ENCODE data around the gene DSTYK.
"Not testable (repeated sequence)": the region's sequence is repeated elsewhere in the genome, so short reads cannot be mapped to it uniquely, and the experiment has no call there.

Gene DSTYK

DNA sequence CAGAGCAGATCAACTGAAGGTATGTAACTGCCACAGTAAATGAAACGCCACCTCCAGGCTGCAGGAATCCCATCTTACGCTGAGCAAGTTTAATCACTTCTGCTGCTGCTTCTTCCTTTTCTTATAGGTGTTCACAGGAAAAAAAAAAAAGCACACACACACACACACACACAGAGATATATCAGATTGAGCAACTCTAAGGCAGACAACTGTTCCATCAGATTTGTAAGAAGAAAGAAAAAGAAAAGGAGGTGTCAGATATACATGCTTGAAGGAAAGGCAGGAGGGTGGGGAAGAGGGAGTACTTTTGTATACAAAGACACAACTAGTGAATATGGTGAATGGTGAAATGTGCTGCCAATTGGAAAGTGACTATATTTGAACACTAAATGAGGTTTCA lies 28.6 kb downstream of the DSTYK start:
- Histone ChIP-seq H3K4me1 (ENCODE audit: control insufficient read depth, insufficient read depth, low read depth, low read length) (peaks cover 5% of the 10 kb centered on the region), H3K18ac (ENCODE audit: low read depth in 1 of 2, low read length in 2 of 2) (no peak overlapping the region), H3K4ac (ENCODE audit: low read depth in 1 of 2, low read length in 2 of 2) (no peak overlapping the region), H3K4me3 (ENCODE audit: insufficient read depth in 1 of 2, low read depth in 1 of 2, low read length in 2 of 2) (no peak overlapping the region), H4K91ac (ENCODE audit: low read length) (no peak overlapping the region), H3K14ac (ENCODE audit: low read length in 2 of 2) (no peak overlapping the region), H3K27ac (ENCODE audit: low read length, poor library complexity, severe bottlenecking) (no peak overlapping the region), H3K9ac (ENCODE audit: low read length) (no peak overlapping the region), H2BK5ac (ENCODE audit: low read depth, low read length, poor library complexity, severe bottlenecking) (no peak overlapping the region), H2BK12ac (ENCODE audit: low read length in 2 of 2) (no peak overlapping the region), H3K9me3 (ENCODE audit: control insufficient read depth, low read length) (no peaks in the 10 kb centered on the region), H3K36me3 (ENCODE audit: control insufficient read depth in 1 of 2, insufficient read depth in 2 of 2, low read depth in 1 of 2, low read length in 2 of 2) (peaks cover 9 to 22% of the 10 kb centered on the region in 2 experiments), H3K4me2 (ENCODE audit: low read length, poor library complexity, severe bottlenecking) (no peak overlapping the region), H3K23ac (ENCODE audit: low read length in 2 of 2) (no peak overlapping the region), H2BK120ac (ENCODE audit: low read depth, low read length) (no peak overlapping the region), H2BK15ac (ENCODE audit: low read depth, poor library complexity, severe bottlenecking) (no peak overlapping the region), H2AK5ac (ENCODE audit: low read length, severe bottlenecking) (no peak overlapping the region), H2AFZ (ENCODE audit: low read depth, low read length) (no peak overlapping the region), H4K8ac (ENCODE audit: low read length) (no peak overlapping the region), H3K27me3 (ENCODE audit: control insufficient read depth in 1 of 2, insufficient read depth in 1 of 2, low read length in 2 of 2) (no peaks in the 10 kb centered on the region), H3K79me1 (replicated peaks; ENCODE audit: low read length, poor library complexity, severe bottlenecking) (peaks cover 26% of the 10 kb centered on the region)
- peak; percentile 18 for DNase-seq
- 97% methylated on average over 2 of the region's 2 CpGs for WGBS

DNA sequence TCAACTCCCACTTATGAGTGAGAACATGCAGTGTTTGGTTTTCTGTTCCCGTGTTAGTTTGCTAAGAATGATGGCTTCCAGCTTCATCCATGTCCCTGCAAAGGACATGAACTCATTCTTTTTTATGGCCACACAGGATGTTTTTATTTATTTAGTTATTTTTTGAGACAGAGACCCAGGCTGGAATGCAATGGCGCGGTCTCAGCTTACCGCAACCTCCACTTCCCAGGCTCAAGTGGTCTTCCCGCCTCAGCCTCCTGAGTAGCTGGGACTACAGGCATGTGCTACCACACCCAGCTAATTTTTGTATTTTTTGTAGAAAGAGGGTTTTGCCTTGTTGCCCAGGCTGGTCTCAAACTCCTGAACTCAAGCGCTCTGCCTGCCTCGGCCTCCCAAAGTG lies 31.2 kb downstream of the DSTYK start:
- H2AFZ ChIP-seq (ENCODE audit: low read depth, low read length); H3K9ac ChIP-seq (ENCODE audit: low read length); H3K9me3 ChIP-seq (ENCODE audit: control insufficient read depth, low read length); H4K91ac ChIP-seq (ENCODE audit: low read length); H3K27ac ChIP-seq (ENCODE audit: low read length, poor library complexity, severe bottlenecking); H3K27me3 ChIP-seq (ENCODE audit: control insufficient read depth in 1 of 2, insufficient read depth in 1 of 2, low read length in 2 of 2); H2BK15ac ChIP-seq (ENCODE audit: low read depth, poor library complexity, severe bottlenecking); H3K18ac ChIP-seq (ENCODE audit: low read depth in 1 of 2, low read length in 2 of 2); H3K23ac ChIP-seq (ENCODE audit: low read length in 2 of 2); H3K14ac ChIP-seq (ENCODE audit: low read length in 2 of 2); H3K4me2 ChIP-seq (ENCODE audit: low read length, poor library complexity, severe bottlenecking); H2BK5ac ChIP-seq (ENCODE audit: low read depth, low read length, poor library complexity, severe bottlenecking); H3K4ac ChIP-seq (ENCODE audit: low read depth in 1 of 2, low read length in 2 of 2); H2BK12ac ChIP-seq (ENCODE audit: low read length in 2 of 2); H3K4me1 ChIP-seq (ENCODE audit: control insufficient read depth, insufficient read depth, low read depth, low read length); H3K4me3 ChIP-seq (ENCODE audit: insufficient read depth in 1 of 2, low read depth in 1 of 2, low read length in 2 of 2); H4K8ac ChIP-seq (ENCODE audit: low read length); H2AK5ac ChIP-seq (ENCODE audit: low read length, severe bottlenecking); H2BK120ac ChIP-seq (ENCODE audit: low read depth, low read length): not testable (repeated sequence)
- DNase-seq, result peak; percentile 77
- peaks cover 17% of the 10 kb centered on the region for H3K79me1 ChIP-seq (replicated peaks; ENCODE audit: low read length, poor library complexity, severe bottlenecking)
- peaks cover 5 to 12% of the 10 kb centered on the region in 2 experiments for H3K36me3 ChIP-seq (ENCODE audit: control insufficient read depth in 1 of 2, insufficient read depth in 2 of 2, low read depth in 1 of 2, low read length in 2 of 2)
- 39% methylated on average over 6 of the region's 7 CpGs for WGBS

DNA sequence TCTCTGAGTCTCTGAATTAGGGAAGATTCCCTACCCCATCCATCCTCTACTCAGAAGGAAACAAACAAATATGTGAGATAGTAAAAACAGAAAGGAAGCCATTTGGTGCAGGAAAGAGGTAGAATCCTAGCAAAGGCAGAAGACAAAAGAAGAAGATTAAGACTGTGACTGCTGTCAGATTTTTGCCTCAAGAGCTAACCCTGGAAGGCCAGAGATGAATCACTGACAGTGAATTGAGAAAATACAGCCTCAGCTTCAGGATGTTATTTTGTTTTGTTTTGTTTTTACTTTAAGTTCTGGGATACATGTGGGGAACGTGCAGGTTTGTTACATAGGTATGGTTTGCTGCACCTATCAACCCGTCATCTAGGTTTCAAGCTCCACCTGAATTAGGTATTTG lies 31.7 kb downstream of the DSTYK start:
- no peaks in the 10 kb centered on the region for H3K27me3 ChIP-seq (ENCODE audit: control insufficient read depth in 1 of 2, insufficient read depth in 1 of 2, low read length in 2 of 2)
- no peaks in the 10 kb centered on the region for H3K9me3 ChIP-seq (ENCODE audit: control insufficient read depth, low read length)
- no peak overlapping the region for H2BK12ac ChIP-seq (ENCODE audit: low read length in 2 of 2)
- peaks cover 11% of the 10 kb centered on the region for H3K4me1 ChIP-seq (ENCODE audit: control insufficient read depth, insufficient read depth, low read depth, low read length)
- no peak overlapping the region for H3K14ac ChIP-seq (ENCODE audit: low read length in 2 of 2)
- WGBS, result no CpG with 5 or more reads among the region's 2 CpGs
- no peak overlapping the region for H3K4me3 ChIP-seq (ENCODE audit: insufficient read depth in 1 of 2, low read depth in 1 of 2, low read length in 2 of 2)
- H3K9ac ChIP-seq (ENCODE audit: low read length), result peak overlapping the region; percentile 19
- no peak overlapping the region for H4K8ac ChIP-seq (ENCODE audit: low read length)
- H3K18ac ChIP-seq (ENCODE audit: low read depth in 1 of 2, low read length in 2 of 2), result no peak overlapping the region
- H2BK120ac ChIP-seq (ENCODE audit: low read depth, low read length), result no peak overlapping the region
- peak overlapping the region; percentile 40 for H3K27ac ChIP-seq (ENCODE audit: low read length, poor library complexity, severe bottlenecking)
- no peak overlapping the region for H2BK5ac ChIP-seq (ENCODE audit: low read depth, low read length, poor library complexity, severe bottlenecking)
- DNase-seq, result peak; percentile 58
- no peak overlapping the region for H3K4me2 ChIP-seq (ENCODE audit: low read length, poor library complexity, severe bottlenecking)
- H3K36me3 ChIP-seq (ENCODE audit: control insufficient read depth in 1 of 2, insufficient read depth in 2 of 2, low read depth in 1 of 2, low read length in 2 of 2), result peaks cover 5 to 12% of the 10 kb centered on the region in 2 experiments
- no peak overlapping the region for H3K23ac ChIP-seq (ENCODE audit: low read length in 2 of 2)
- no peak overlapping the region for H2BK15ac ChIP-seq (ENCODE audit: low read depth, poor library complexity, severe bottlenecking)
- H3K4ac ChIP-seq (ENCODE audit: low read depth in 1 of 2, low read length in 2 of 2), result no peak overlapping the region
- peaks cover 16% of the 10 kb centered on the region for H3K79me1 ChIP-seq (replicated peaks; ENCODE audit: low read length, poor library complexity, severe bottlenecking)
- no peak overlapping the region for H2AFZ ChIP-seq (ENCODE audit: low read depth, low read length)
- H2AK5ac ChIP-seq (ENCODE audit: low read length, severe bottlenecking), result no peak overlapping the region
- H4K91ac ChIP-seq (ENCODE audit: low read length), result no peak overlapping the region

DNA sequence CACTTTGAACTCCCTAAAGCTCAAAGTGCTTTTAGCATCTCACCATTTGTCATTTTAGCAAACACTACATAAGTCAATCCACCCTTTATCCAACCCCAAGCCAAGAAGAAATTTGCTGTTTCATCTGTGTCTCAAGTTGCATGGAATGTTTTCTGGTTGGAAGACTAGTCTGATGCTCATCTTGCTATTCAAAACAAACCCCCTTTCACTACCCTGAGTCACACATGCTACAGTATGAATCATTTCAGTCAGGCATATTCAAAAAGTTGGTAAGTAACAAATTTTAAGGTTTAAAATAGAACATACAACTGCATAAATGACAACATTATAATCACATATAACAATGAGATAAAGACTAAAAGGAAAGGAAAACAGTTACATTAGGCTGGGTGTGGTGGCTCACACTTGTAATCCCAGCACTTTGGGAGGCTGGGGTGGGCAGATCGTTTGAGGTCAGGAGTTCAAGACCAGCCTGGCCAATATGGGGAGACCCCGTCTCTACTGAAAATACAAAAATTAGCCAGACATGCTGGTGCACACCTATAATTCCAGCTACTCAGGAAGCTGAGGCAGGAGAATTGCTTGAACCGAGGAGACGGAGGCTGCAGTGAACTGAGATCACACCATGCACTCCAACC lies 38.7 kb downstream of the DSTYK start:
- Histone ChIP-seq H3K9me3 (ENCODE audit: control insufficient read depth, low read length) (no peaks in the 10 kb centered on the region), H3K18ac (ENCODE audit: low read depth in 1 of 2, low read length in 2 of 2) (no peak overlapping the region), H2AK5ac (ENCODE audit: low read length, severe bottlenecking) (no peak overlapping the region), H3K14ac (ENCODE audit: low read length in 2 of 2) (no peak overlapping the region), H3K4me2 (ENCODE audit: low read length, poor library complexity, severe bottlenecking) (no peak overlapping the region), H3K4me1 (ENCODE audit: control insufficient read depth, insufficient read depth, low read depth, low read length) (peaks cover 15% of the 10 kb centered on the region), H4K91ac (ENCODE audit: low read length) (no peak overlapping the region), H3K4me3 (ENCODE audit: insufficient read depth in 1 of 2, low read depth in 1 of 2, low read length in 2 of 2) (peak overlapping the region in 1 of 2 experiments; percentile 39), H3K23ac (ENCODE audit: low read length in 2 of 2) (no peak overlapping the region), H2BK120ac (ENCODE audit: low read depth, low read length) (no peak overlapping the region), H2BK5ac (ENCODE audit: low read depth, low read length, poor library complexity, severe bottlenecking) (no peak overlapping the region), H2AFZ (ENCODE audit: low read depth, low read length) (no peak overlapping the region), H3K27me3 (ENCODE audit: control insufficient read depth in 1 of 2, insufficient read depth in 1 of 2, low read length in 2 of 2) (no peaks in the 10 kb centered on the region), H4K8ac (ENCODE audit: low read length) (no peak overlapping the region), H3K79me1 (replicated peaks; ENCODE audit: low read length, poor library complexity, severe bottlenecking) (peaks cover 24% of the 10 kb centered on the region), H3K36me3 (ENCODE audit: control insufficient read depth in 1 of 2, insufficient read depth in 2 of 2, low read depth in 1 of 2, low read length in 2 of 2) (peaks cover 10 to 31% of the 10 kb centered on the region in 2 experiments), H2BK15ac (ENCODE audit: low read depth, poor library complexity, severe bottlenecking) (no peak overlapping the region), H3K9ac (ENCODE audit: low read length) (peak overlapping the region; percentile 82), H3K4ac (ENCODE audit: low read depth in 1 of 2, low read length in 2 of 2) (no peak overlapping the region), H3K27ac (ENCODE audit: low read length, poor library complexity, severe bottlenecking) (peak overlapping the region; percentile 70), H2BK12ac (ENCODE audit: low read length in 2 of 2) (no peak overlapping the region)
- peak; percentile 94 for DNase-seq
- 69% methylated on average over 2 of the region's 4 CpGs for WGBS

Measured in mesenchymal stem cell (in vitro differentiated cells and primary cell).